GM19351 (cell line): Measurements from ENCODE around the gene AFAP1.

ENCODE experiments used
- ATAC-seq: cut with Tn5 transposase; IDR thresholded peaks from one replicate; pipeline ENCODE4 v1.9.1; 2021; ENCODE audit warnings: mild to moderate bottlenecking, moderate library complexity; ENCODE audit not compliant: unreplicated experiment

The AFAP1 gene, protein sequence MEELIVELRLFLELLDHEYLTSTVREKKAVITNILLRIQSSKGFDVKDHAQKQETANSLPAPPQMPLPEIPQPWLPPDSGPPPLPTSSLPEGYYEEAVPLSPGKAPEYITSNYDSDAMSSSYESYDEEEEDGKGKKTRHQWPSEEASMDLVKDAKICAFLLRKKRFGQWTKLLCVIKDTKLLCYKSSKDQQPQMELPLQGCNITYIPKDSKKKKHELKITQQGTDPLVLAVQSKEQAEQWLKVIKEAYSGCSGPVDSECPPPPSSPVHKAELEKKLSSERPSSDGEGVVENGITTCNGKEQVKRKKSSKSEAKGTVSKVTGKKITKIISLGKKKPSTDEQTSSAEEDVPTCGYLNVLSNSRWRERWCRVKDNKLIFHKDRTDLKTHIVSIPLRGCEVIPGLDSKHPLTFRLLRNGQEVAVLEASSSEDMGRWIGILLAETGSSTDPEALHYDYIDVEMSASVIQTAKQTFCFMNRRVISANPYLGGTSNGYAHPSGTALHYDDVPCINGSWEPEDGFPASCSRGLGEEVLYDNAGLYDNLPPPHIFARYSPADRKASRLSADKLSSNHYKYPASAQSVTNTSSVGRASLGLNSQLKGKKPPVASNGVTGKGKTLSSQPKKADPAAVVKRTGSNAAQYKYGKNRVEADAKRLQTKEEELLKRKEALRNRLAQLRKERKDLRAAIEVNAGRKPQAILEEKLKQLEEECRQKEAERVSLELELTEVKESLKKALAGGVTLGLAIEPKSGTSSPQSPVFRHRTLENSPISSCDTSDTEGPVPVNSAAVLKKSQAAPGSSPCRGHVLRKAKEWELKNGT

DNA sequence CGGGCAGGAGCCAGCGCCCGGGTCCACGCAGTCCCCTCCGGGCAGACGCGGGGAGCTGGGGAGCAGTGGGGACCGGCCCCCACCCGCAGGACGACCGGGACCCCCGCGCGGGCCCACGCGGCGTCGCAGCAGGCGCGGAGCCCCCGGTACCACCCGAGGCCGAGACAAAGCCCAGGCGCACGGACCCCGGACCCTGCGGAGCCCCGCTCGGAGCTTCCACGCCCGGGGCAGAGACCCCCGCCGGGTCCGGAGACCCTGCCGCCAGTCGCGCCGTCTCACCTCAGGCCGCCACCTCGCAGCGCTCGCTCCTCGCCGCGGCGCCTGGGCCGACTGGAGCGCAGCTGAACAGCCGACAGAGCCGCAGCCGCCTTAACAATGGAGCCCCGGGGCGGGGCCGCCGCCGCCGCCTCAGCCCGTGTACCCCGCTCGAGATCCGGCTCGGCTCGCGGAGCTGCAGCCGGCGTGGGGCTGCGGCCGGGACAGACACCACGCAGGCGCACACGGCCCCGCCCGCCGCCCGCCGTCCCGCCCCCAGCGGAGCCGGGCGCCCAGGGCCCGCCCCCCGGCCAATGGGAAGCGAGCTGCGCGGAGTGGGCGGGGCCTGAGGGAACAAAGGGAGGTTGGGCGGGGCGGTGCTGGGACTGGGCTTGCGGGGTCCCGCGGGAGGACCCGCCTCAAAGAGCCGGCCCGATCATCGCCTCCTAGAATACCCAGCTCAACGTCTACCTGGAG lies at the start of gene AFAP1:
TSS of gene AFAP1 (minus strand) at position 485 of the 732 bp plus-strand sequence. CDS start 67,783 bp downstream, outside the sequence.
- ATAC-seq, result peak; percentile 92

GRCh38 chr4:7988437-7988836 lies 48.8 kb upstream of the AFAP1 start:
- no peak for ATAC-seq

GRCh38 chr4:7987148-7987989 lies 47.7 kb upstream of the AFAP1 start:
- peak; percentile 89 for ATAC-seq

DNA sequence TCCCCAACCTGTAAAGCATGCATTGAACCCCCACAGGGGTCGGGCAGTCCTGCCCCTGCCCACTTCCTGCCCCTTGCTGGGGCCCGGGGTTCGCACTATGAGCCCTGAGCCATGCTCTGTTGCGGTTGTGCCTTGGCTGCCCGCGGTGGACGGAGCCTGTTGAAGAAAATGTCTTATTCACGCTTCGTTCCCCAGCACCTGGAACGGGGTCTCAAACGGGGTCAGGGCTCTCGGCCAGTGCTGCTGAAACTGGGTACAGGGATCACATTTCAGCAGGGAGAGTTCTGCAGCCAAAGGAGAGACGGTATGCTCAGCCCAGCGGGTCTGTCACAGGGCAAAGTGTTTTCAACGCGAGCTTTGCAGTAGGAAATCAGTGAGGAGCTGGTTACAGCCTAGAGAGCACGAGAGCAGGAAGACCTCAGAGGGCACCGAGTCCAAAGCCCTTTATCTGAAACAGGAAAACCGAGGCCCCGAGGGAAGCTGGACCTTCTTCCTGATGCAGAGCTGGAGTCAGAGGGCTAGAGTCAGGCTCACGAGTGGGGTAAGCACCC lies 46.3 kb upstream of the AFAP1 start:
- ATAC-seq, result no peak

GRCh38 chr4:7985072-7985471 lies 45.4 kb upstream of the AFAP1 start:
- no peak for ATAC-seq

GRCh38 chr4:7984286-7984925 lies 44.7 kb upstream of the AFAP1 start:
- ATAC-seq, result no peak

DNA sequence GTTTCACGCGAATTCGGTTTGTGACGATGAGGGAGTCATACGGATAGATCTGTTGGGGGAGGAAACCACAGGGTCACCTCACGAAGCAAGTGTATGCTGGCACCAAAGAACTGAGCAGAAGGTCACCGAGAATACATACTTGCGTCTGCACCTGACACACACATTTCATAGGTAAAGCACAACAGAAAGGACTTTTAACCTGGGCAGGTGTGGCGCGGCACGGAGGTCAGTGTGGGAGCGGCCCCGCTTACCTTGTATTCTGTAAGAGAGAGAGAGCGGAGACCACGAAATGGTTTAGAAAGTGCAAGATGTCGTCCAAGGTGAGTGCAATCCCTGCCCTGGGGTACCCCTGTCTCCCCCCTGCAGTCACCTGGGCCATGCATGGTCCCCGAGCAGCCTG lies 43.6 kb upstream of the AFAP1 start:
- ATAC-seq, result no peak

DNA sequence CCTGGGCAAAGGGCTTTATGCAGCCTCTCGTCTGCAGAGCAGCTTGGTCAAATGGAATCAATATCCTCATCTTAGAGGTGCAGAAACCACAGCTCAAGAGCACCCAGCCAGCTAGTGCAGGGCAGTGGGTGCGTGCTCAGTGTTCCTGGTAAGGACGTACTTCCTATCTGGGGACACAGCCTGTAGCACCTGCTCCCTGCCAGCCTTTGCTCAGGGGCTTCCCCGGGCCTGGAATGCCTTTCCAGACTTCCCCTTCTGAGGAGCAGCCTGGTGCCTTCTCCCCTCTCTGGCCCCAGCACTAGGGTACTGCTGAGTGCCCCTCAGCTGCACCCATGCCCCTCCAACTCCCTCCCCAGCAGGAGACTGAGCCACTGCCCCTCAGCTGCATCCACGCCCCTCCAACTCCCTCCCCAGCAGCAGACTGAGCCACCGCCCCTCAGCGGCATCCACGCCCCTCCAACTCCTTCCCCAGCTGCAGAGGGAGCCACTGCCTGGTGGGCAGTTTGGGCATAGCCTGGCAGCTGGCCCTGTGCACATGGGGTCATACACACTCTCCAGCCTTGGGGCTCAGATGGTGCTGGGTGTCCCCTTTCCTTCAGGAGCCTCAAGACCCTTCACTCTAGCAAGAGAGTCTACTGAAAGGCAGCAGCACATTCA lies 42.2 kb upstream of the AFAP1 start:
- ATAC-seq, result no peak

GRCh38 chr4:7980036-7980435 lies 40.4 kb upstream of the AFAP1 start:
- no peak for ATAC-seq

GRCh38 chr4:7979652-7979968 lies 39.9 kb upstream of the AFAP1 start:
- ATAC-seq, result no peak

DNA sequence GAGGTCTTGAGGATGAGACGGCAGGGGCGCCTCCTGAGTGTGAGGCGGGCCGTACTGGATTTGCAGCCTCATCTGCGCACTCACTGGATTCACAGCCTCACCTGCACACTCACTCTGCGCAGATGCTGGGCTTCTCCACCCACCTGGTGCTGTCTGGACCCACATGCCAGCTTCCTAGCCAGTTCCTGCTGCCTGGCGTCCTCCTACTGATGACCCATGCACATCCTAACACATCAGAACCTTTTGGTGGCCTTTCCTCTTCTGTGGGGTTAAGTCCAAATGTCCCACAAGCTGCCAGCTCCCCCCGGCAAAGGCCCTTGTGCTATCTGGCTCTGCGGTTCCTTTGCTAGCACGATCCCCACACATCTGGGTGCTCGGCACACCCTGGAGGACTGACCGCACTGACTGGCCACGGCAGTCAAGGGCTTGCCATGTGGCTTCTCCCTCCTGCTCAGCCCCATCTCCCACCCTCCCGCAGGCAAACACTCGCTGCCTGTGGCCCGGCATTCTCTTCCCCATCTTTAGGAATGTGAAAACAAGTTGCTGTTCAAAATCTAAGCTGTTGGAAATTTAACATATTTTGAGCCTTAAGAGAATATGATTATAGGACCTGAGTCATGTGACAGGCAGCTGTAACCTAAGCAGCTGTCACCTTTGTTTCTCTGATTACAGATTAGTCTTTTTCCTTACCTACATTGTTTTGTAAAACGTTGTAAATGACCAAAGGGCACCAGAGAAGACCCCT lies 39.4 kb upstream of the AFAP1 start:
- no peak for ATAC-seq

DNA sequence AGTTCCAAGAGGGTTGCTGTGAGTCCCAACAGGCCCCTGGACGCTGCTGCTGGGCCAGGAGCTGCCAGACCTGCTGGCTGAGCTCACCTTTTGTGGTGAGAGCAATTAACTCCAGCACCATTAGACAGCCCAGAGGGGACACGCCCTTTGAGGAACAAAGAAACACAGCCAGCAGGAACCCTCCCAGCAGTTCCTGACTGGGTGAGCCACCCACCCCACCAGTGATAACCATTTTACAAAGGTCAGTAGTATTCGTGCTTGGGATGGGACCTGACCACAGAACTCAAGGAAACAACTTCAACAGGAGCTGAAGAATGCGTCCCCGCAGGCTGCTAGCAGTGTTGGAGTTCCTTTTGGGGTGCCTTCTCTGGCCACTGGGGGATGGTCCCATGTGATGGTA lies 38.8 kb upstream of the AFAP1 start:
- no peak for ATAC-seq

GRCh38 chr4:7976634-7977033 lies 37.0 kb upstream of the AFAP1 start:
- ATAC-seq, result no peak

DNA sequence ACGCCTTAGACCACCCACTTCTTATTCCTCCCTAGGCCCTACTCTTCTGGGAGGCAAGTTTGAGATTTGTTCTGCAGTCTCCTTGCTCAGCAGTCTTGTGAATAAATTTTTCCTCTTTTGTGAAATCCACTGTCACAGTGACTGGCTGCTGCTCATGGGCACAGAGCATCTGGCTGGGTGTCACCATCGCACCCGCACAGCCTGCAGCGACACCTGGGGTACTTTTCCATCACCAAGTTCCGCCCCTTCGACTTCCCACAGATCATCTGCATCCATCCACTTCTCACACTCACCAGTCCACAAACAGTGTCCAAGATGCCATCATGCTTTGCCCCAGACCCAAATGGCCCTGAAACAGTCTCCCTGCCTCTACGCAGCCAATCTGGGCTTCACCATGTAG lies 36.4 kb upstream of the AFAP1 start:
- no peak for ATAC-seq

DNA sequence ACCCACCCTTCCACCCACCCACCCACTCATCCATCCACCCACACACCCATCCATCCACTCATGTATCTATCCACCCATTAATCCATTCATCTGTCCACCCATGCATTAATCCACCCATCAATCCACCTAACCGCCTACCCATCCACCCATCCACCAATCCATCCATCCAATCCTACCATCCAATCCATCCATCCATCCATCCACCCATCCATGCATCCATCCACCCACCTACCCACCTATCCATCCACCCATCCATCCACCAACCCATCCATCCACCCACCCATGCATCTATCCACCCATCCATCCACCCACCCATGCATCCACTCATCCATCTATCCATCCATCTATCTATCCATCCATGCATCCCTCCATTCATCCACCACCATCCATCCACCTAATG lies 34.8 kb upstream of the AFAP1 start:
- no peak for ATAC-seq

- ATAC-seq, result no peak
Observed at GRCh38 chr4:7973545-7973981, 33.9 kb upstream of the AFAP1 start.

DNA sequence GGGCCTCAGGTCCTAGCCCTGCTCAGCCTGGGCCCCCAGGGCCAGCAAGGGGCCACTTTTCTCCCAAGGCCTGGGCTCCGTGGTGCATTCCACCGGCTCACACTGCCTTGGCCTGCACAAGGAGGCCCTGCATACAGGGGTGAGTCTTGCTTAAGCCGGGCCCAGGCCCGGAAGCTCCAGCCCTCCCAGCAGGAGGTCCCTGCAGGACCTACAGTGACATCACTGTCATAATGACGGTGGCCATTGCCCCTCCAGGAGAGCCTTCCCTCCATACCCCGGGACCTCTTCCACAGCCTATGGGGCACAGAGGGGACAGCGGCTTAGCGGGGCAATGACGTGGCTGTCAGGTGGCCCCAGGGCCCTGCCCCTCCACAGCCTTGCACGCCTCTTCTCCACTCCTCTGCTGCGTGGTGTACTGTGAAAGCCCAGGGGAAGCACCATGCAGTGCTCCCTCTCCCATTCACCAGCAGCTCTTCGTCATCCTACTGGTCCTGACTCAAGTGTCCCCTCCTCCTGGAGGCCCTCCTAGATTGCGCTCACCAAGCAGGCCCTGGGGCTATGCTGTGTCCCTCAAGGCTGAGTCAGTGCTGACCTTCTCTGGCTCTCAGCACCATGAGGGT lies 32.3 kb upstream of the AFAP1 start:
- ATAC-seq, result no peak

DNA sequence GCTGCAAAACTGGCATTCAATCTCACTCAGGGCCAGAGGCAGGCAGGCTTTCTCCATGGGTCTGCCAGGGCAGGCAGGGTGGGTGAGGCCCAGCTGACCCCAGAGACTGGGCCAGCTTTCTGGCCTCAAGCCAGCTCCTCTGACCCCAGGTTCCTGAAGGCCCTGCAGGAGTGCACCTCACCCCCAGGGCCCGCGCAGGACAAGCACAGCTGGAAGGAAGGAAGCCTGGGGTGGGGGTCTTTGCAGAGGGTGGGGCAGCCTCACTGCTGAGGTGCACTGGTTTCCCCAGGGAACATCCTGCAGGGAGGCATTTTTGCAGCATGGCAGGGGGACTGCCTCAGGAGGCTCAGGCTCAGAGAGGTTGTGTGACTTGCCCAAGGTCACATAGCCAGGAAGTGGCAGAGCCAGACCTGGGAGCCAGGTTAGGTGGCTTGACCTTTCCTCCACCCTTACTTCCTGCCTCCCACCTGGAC lies 31.5 kb upstream of the AFAP1 start:
- no peak for ATAC-seq
